Activated CD8-positive, alpha-beta memory T cell treated with anti-CD3 and anti-CD28 coated beads for 36 hours (primary cell): ENCODE results near the gene VN1R4. TPM values are rescaled to one million over a fixed set of nuclear protein-coding genes. Genes with fewer than 3 reads are reported as not detected.

ENCODE experiments used
- total RNA-seq, 2 experiments: library from RNA; stranded (reverse); gene quantifications; one replicate each; pipeline ENCODE4 v1.2.3, GENCODE V29; 2021

The VN1R4 gene
- total RNA-seq, 2 experiments from 2014 or later, result not detected

Other genes with a start within 250 kb of the VN1R4 start
- gene ERVV-2, start 223.0 kb downstream of the VN1R4 start, total RNA-seq, result not detected
- 10 to 100 TPM; 21.9 to 22.8 TPM for gene ZNF160, start 164.3 kb downstream of the VN1R4 start, total RNA-seq
- under 1 TPM; 0.31 to 0.84 TPM for gene ZNF415, start 134.8 kb downstream of the VN1R4 start, total RNA-seq
- 1 to 10 TPM; 6.7 to 7.8 TPM for gene ZNF347, start 108.7 kb downstream of the VN1R4 start, total RNA-seq
- gene ZNF665, start 74.4 kb downstream of the VN1R4 start, total RNA-seq, result 1 to 10 TPM; 3.5 to 4.3 TPM
- 1 to 10 TPM; 4.9 to 5.0 TPM for gene ZNF677, start 12.8 kb downstream of the VN1R4 start, total RNA-seq
- not detected for gene VN1R2, start 9.4 kb downstream of the VN1R4 start, total RNA-seq
- gene ZNF845, start 66.0 kb upstream of the VN1R4 start, total RNA-seq, result 1 to 10 TPM; 4.8 to 5.1 TPM
- gene ZNF525, start 98.0 kb upstream of the VN1R4 start, total RNA-seq, result 10 to 100 TPM; 17.0 to 18.3 TPM
- gene ZNF765, start 127.4 kb upstream of the VN1R4 start, total RNA-seq, result 1 to 10 TPM; 8.8 to 9.7 TPM
- gene ZNF761, start 164.3 kb upstream of the VN1R4 start, total RNA-seq, result 1 to 10 TPM; 9.5 to 9.7 TPM
- gene ZNF813, start 200.0 kb upstream of the VN1R4 start, total RNA-seq, result 1 to 10 TPM; 5.7 to 6.0 TPM